Progenitor cell of endocrine pancreas (in vitro differentiated cells): ENCODE results near the gene AP3B1. TPM values are rescaled to one million over a fixed set of nuclear protein-coding genes. Genes with fewer than 3 reads are reported as not detected.
"Not testable (repeated sequence)": the region's sequence is repeated elsewhere in the genome, so short reads cannot be mapped to it uniquely, and the experiment has no call there.

Experiments used
- DNase-seq: peaks from one replicate; pipeline ENCODE4 v3.0.0; 2021; ENCODE audit warnings: low spot score; ENCODE audit not compliant: unreplicated experiment
- H3K27ac Mint-ChIP-seq: 2 replicates; pipeline ENCODE4 v1.8.0; 2021; ENCODE audit warnings: mild to moderate bottlenecking, moderate library complexity, mixed read lengths
- H3K27me3 Mint-ChIP-seq: 2 replicates; pipeline ENCODE4 v1.8.0; 2021; ENCODE audit warnings: mixed read lengths
- H3K36me3 Mint-ChIP-seq: 2 replicates; pipeline ENCODE4 v1.8.0; 2022; ENCODE audit warnings: mixed read lengths; ENCODE audit not compliant: insufficient read depth
- H3K4me1 Mint-ChIP-seq: 2 replicates; pipeline ENCODE4 v1.8.0; 2021; ENCODE audit warnings: low read depth, mixed read lengths
- H3K4me3 Mint-ChIP-seq: 2 replicates; pipeline ENCODE4 v1.8.0; 2021; ENCODE audit warnings: low read depth, mild to moderate bottlenecking, moderate library complexity, mixed read lengths
- H3K9me3 Mint-ChIP-seq: 2 replicates; pipeline ENCODE4 v1.8.0; 2021; ENCODE audit warnings: low read depth, mixed read lengths
- CTCF ChIP-seq: fragments of 200-600 bp; sonication (generic); IDR thresholded peaks from one replicate; pipeline ENCODE4 v1.5.0; 2021; ENCODE audit warnings: antibody characterized with exemption, mild to moderate bottlenecking; ENCODE audit not compliant: unreplicated experiment
- total RNA-seq: library from RNA; stranded (reverse); gene quantifications from 2 replicates; pipeline ENCODE4 v1.2.1, GENCODE V29; 2021

The AP3B1 gene
- total RNA-seq, 1 donor from 2014 or later: 50.9 TPM

DNA sequence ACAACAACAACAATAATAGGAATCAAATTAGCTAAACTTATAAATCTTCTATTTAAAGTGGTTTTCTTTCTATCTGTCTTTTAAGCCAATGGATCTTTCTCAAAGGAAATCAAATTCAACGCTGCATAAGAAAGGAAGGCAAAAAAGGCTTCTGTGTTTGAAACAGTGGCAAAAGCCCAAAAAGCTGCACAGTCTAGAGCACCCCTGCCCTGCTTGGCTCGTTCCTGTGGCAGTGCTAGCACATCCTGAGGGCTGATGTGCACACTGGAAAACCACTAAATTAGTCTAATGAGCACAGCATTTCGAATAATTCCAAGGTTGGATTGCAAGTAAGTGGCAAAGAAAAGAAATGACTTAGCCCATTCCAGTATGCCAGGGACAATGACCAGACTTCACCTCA, 80.7 kb downstream of the AP3B1 start:
- no peak overlapping the region for H3K4me3 Mint-ChIP-seq
- peaks cover 3% of the 10 kb centered on the region for H3K36me3 Mint-ChIP-seq
- H3K9me3 Mint-ChIP-seq: no peaks in the 10 kb centered on the region
- peaks cover 7% of the 10 kb centered on the region for H3K4me1 Mint-ChIP-seq
- no peak for DNase-seq
- H3K27me3 Mint-ChIP-seq: no peaks in the 10 kb centered on the region
- H3K27ac Mint-ChIP-seq: no peak overlapping the region
- TF ChIP-seq CTCF: no peak

- peaks cover 6% of the 10 kb centered on the region for H3K4me1 Mint-ChIP-seq
- no peak for DNase-seq
- H3K27ac Mint-ChIP-seq: no peak overlapping the region
- TF ChIP-seq CTCF: no peak
- no peak overlapping the region for H3K4me3 Mint-ChIP-seq
- no peaks in the 10 kb centered on the region for H3K9me3 Mint-ChIP-seq
- H3K36me3 Mint-ChIP-seq: peaks cover 6% of the 10 kb centered on the region
- H3K27me3 Mint-ChIP-seq: no peaks in the 10 kb centered on the region
Measured at GRCh38 chr5:78211052-78211451, 83.4 kb downstream of the AP3B1 start.

- TF ChIP-seq CTCF: no peak
Measured at GRCh38 chr5:78204241-78204640, 90.3 kb downstream of the AP3B1 start.

GRCh38 chr5:78203815-78204214, 90.7 kb downstream of the AP3B1 start:
- H3K9me3 Mint-ChIP-seq: peaks cover 13% of the 10 kb centered on the region
- H3K36me3 Mint-ChIP-seq: peaks cover 31% of the 10 kb centered on the region
- H3K27ac Mint-ChIP-seq: no peak overlapping the region
- no peak for TF ChIP-seq CTCF
- no peak overlapping the region for H3K4me3 Mint-ChIP-seq
- no peaks in the 10 kb centered on the region for H3K27me3 Mint-ChIP-seq
- H3K4me1 Mint-ChIP-seq: no peaks in the 10 kb centered on the region
- no peak for DNase-seq

More at GRCh38 chr5:78204241-78204640, 90.3 kb downstream of the AP3B1 start:
- peaks cover 3% of the 10 kb centered on the region for H3K4me1 Mint-ChIP-seq
- peaks cover 31% of the 10 kb centered on the region for H3K36me3 Mint-ChIP-seq
- H3K9me3 Mint-ChIP-seq: peaks cover 13% of the 10 kb centered on the region
- no peak for DNase-seq
- H3K27me3 Mint-ChIP-seq: no peaks in the 10 kb centered on the region
- no peak overlapping the region for H3K4me3 Mint-ChIP-seq
- no peak overlapping the region for H3K27ac Mint-ChIP-seq

- Mint-ChIP-seq H3K9me3 (peaks cover 12% of the 10 kb centered on the region), H3K27me3 (no peaks in the 10 kb centered on the region), H3K27ac (peak overlapping the region; percentile 77), H3K4me3 (no peak overlapping the region), H3K4me1 (no peaks in the 10 kb centered on the region), H3K36me3 (peaks cover 19% of the 10 kb centered on the region)
- no peak for DNase-seq
- TF ChIP-seq CTCF: no peak
Measured at GRCh38 chr5:78190402-78190801, 104.1 kb downstream of the AP3B1 start.

GRCh38 chr5:78188681-78189080, 105.8 kb downstream of the AP3B1 start:
- not testable (repeated sequence) for H3K27me3 Mint-ChIP-seq
- peaks cover 17% of the 10 kb centered on the region for H3K36me3 Mint-ChIP-seq
- H3K9me3 Mint-ChIP-seq: peaks cover 12% of the 10 kb centered on the region

More at GRCh38 chr5:78188681-78189080, 105.8 kb downstream of the AP3B1 start:
- H3K27ac Mint-ChIP-seq, DNase-seq, H3K4me1 Mint-ChIP-seq, H3K4me3 Mint-ChIP-seq: not testable (repeated sequence)
